OCI-LY1 (cell line): Measurements from ENCODE around the gene PGAP6.

Experiments
- H2AFZ ChIP-seq: fragments of 200-600 bp; sonication (generic), shearing (Covaris generic); 2 replicates; pipeline ENCODE4 v1.6.0; 2014; ENCODE audit warnings: antibody characterized with exemption, mild to moderate bottlenecking, low read length
- H3F3A ChIP-seq: fragments of 200-600 bp; sonication (generic), shearing (Covaris generic); 2 replicates; pipeline ENCODE4 v1.6.0; 2014; ENCODE audit warnings: mild to moderate bottlenecking, antibody characterized with exemption, low read length, moderate library complexity; ENCODE audit not compliant: insufficient read depth
- H3K27ac ChIP-seq: fragments of 200-600 bp; sonication (generic); 2 replicates; pipeline ENCODE4 v1.5.1; 2014; ENCODE audit warnings: low read length, mixed run types, mild to moderate bottlenecking, low read depth; ENCODE audit not compliant: poor library complexity, severe bottlenecking
- H3K27me3 ChIP-seq: fragments of 200-600 bp; sonication (generic); 2 replicates; pipeline ENCODE4 v1.6.0; 2014; ENCODE audit warnings: antibody characterized with exemption, mild to moderate bottlenecking, low read length, moderate library complexity; ENCODE audit not compliant: insufficient read depth
- H3K36me3 ChIP-seq: fragments of 200-600 bp; sonication (generic); 2 replicates; pipeline ENCODE4 v1.6.1; 2014; ENCODE audit warnings: mild to moderate bottlenecking, antibody characterized with exemption, low read length, moderate library complexity, mixed read lengths; ENCODE audit not compliant: insufficient read depth
- H3K4me1 ChIP-seq: fragments of 200-600 bp; sonication (generic); 2 replicates; pipeline ENCODE4 v1.5.1; 2014; ENCODE audit warnings: mild to moderate bottlenecking, low read length, moderate library complexity; ENCODE audit not compliant: insufficient read depth, severe bottlenecking
- H3K4me2 ChIP-seq: fragments of 200-600 bp; sonication (generic), shearing (Covaris generic); 2 replicates; pipeline ENCODE4 v1.6.1; 2014; ENCODE audit warnings: low read length
- H3K4me3 ChIP-seq: fragments of 200-600 bp; sonication (generic); 2 replicates; pipeline ENCODE4 v1.5.1; 2014; ENCODE audit warnings: low read length, low read depth, mild to moderate bottlenecking, mixed read lengths; ENCODE audit not compliant: poor library complexity, severe bottlenecking
- H3K79me2 ChIP-seq: fragments of 200-600 bp; shearing (Covaris generic); 2 replicates; pipeline ENCODE4 v1.6.1; 2016; ENCODE audit warnings: mixed run types, low read length, mixed read lengths; ENCODE audit not compliant: insufficient read depth
- H3K9ac ChIP-seq: fragments of 200-600 bp; sonication (generic), shearing (Covaris generic); 2 replicates; pipeline ENCODE4 v1.6.1; 2014; ENCODE audit warnings: mild to moderate bottlenecking, low read length, mixed read lengths
- H3K9me2 ChIP-seq: fragments of 200-600 bp; sonication (generic), shearing (Covaris generic); 2 replicates; pipeline ENCODE4 v1.6.1; 2014; ENCODE audit warnings: low read depth, mild to moderate bottlenecking, low read length, mixed read lengths
- H3K9me3 ChIP-seq: fragments of 200-600 bp; shearing (Covaris generic); 2 replicates; pipeline ENCODE4 v1.6.1; 2014; ENCODE audit warnings: low read length, mixed read lengths
- H4K20me1 ChIP-seq: fragments of 200-600 bp; sonication (generic), shearing (Covaris generic); 2 replicates; pipeline ENCODE4 v1.6.0; 2016; ENCODE audit warnings: mild to moderate bottlenecking, low read length; ENCODE audit not compliant: insufficient read depth
- EZH2 ChIP-seq: fragments of 200-600 bp; sonication (generic), shearing (Covaris generic); IDR thresholded peaks from 2 replicates; pipeline ENCODE4 v1.8.0; 2017; ENCODE audit warnings: borderline replicate concordance, mixed run types, mild to moderate bottlenecking, antibody characterized with exemption, low read length, moderate library complexity, mixed read lengths
- TF ChIP-seq, protein P1 (sequence below): fragments of 200-600 bp; sonication (generic), shearing (Covaris generic); IDR thresholded peaks from 2 replicates; pipeline ENCODE4 v1.5.1; 2017; ENCODE audit warnings: mild to moderate bottlenecking, antibody characterized with exemption, low read length, moderate library complexity, mixed read lengths

PGAP6 gene

DNA sequence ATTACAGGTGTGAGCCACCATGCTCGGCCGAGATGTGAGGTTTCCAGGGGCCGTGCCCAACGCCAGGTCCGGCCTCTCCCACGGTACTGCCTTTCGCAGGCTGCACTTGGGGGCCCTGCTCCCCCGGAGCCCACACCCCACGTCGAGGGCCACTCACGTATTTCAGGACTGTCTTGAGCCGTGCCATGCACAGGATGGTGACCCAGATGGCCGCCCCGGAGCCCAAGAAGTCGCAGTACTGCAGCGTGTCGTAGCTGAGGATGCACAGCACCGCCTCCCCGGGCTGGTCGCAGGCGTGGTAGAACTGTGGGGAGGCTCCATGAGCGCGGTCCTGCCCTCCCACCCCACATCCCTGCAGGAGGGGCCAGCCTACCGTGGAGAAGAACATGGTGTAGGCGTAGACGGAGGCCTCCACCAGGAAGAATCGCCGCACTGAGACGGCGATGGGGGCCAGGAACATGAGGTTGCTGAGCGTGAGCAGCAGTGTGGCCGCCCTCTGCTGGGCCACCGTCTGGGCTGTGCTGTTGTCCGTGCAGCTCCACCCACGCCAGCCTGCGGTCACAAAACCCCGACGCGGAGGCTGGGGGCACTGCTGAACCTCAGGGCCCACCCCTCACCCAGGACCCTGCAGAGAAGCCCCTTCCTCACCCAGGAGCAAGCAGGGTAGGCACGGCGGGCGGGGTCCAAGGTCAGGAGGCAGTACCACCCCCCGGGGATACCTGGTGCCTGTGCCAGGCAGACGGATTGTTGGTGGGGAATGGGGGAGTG is 7.7 kb downstream of the PGAP6 start:
- Histone ChIP-seq H3F3A (no peaks in the 10 kb centered on the region), H2AFZ (no peak overlapping the region), H3K9me2 (no peaks in the 10 kb centered on the region), H3K36me3 (peaks cover 41% of the 10 kb centered on the region), H3K27me3 (no peaks in the 10 kb centered on the region), H3K9me3 (no peaks in the 10 kb centered on the region), H3K79me2 (no peaks in the 10 kb centered on the region), H3K4me2 (no peak overlapping the region), H3K4me3 (no peak overlapping the region), H3K27ac (no peak overlapping the region), H4K20me1 (no peaks in the 10 kb centered on the region), H3K4me1 (peaks cover 16% of the 10 kb centered on the region), H3K9ac (no peak overlapping the region)
- no peak for TF ChIP-seq EZH2
- TF ChIP-seq, protein P1, sequence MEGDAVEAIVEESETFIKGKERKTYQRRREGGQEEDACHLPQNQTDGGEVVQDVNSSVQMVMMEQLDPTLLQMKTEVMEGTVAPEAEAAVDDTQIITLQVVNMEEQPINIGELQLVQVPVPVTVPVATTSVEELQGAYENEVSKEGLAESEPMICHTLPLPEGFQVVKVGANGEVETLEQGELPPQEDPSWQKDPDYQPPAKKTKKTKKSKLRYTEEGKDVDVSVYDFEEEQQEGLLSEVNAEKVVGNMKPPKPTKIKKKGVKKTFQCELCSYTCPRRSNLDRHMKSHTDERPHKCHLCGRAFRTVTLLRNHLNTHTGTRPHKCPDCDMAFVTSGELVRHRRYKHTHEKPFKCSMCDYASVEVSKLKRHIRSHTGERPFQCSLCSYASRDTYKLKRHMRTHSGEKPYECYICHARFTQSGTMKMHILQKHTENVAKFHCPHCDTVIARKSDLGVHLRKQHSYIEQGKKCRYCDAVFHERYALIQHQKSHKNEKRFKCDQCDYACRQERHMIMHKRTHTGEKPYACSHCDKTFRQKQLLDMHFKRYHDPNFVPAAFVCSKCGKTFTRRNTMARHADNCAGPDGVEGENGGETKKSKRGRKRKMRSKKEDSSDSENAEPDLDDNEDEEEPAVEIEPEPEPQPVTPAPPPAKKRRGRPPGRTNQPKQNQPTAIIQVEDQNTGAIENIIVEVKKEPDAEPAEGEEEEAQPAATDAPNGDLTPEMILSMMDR = no peak

DNA sequence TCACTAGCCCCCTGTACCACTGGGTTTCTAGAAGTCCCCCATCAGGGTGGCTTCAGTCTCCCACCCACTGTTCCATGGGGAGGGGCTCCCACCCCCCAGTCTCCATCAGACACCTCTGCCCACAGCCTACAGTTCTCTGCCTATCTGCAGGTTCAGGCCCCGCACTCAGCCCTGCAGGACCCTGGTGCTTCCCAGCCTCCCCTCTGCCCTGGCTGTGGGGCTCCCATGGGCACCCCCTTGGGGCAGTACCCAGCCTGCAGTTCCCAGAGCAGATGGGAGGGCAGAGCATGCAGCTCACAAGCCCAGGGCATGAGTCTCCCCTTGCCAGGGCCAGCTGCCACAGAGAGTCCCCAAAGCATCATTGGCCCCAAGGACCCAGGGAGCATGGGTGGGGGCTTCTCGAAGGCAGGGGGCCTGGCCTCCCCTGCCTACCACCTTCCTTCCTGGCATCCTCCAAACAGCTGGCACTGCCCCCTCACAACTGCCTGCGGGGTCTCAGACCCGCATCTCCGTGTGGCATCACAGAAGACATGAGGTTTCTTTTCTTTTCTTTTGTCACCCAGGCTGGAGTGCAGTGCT is 8.7 kb downstream of the PGAP6 start:
- H2AFZ ChIP-seq = no peak overlapping the region
- H3K4me2 ChIP-seq = no peak overlapping the region
- H4K20me1 ChIP-seq = no peaks in the 10 kb centered on the region
- no peaks in the 10 kb centered on the region for H3K9me3 ChIP-seq
- H3K4me3 ChIP-seq = no peak overlapping the region
- no peaks in the 10 kb centered on the region for H3K27me3 ChIP-seq
- peaks cover 16% of the 10 kb centered on the region for H3K4me1 ChIP-seq
- no peak overlapping the region for H3K27ac ChIP-seq
- H3K9ac ChIP-seq = no peak overlapping the region
- TF ChIP-seq, protein P1 = no peak
- no peak for TF ChIP-seq EZH2
- no peaks in the 10 kb centered on the region for H3K79me2 ChIP-seq
- no peaks in the 10 kb centered on the region for H3K9me2 ChIP-seq
- no peaks in the 10 kb centered on the region for H3F3A ChIP-seq
- peaks cover 50% of the 10 kb centered on the region for H3K36me3 ChIP-seq

DNA sequence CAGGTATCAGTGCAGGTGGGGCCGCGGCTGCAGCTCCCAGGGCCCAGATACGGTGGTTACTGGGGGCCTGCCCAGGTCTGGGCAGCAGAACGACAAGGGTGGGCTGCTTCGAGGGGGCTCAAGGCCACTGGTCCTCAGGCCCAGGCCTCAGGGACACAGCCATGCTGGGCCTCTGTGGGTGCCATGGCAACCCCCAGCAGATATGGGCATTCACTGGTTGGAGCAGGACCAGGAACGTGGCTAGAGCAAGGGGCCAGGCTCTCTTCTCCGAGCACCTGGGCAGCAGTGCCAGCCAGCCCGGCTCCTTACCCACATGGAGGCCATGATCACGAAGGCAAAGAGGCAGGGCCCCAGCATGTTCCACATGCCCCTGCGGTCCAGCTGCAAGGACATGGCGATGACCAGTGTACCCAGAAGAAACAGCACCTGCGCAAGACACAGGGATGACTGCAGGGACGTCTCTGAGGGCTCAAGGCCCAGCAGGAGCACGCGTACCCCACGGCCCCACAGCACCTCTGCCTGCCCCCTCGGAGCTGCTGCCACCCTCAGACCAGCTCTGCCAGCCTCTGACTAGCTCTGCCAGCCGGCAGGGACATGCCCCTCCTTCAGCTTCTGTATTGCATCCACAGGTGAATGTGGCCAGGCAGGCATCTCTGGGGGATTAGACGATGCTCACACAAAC is 9.3 kb downstream of the PGAP6 start:
- Histone ChIP-seq H3K27me3 (no peaks in the 10 kb centered on the region), H3K9ac (no peak overlapping the region), H2AFZ (no peak overlapping the region), H3K36me3 (peaks cover 56% of the 10 kb centered on the region), H3K4me3 (no peak overlapping the region), H3K9me2 (no peaks in the 10 kb centered on the region), H3K79me2 (no peaks in the 10 kb centered on the region), H4K20me1 (no peaks in the 10 kb centered on the region), H3K4me1 (peaks cover 16% of the 10 kb centered on the region), H3F3A (no peaks in the 10 kb centered on the region), H3K9me3 (no peaks in the 10 kb centered on the region), H3K27ac (no peak overlapping the region), H3K4me2 (no peak overlapping the region)
- TF ChIP-seq, protein P1 = no peak
- TF ChIP-seq EZH2 = no peak
